Frontal cortex (tissue), 4 donors: Measurements from ENCODE around the gene CLDN1. TPM values are rescaled to one million over a fixed set of nuclear protein-coding genes. Genes with fewer than 3 reads are reported as not detected.
A peak's percentile ranks its signal among the peaks of the same experiment; 100 is the strongest.
"Not testable (repeated sequence)": the region's sequence is repeated elsewhere in the genome, so short reads cannot be mapped to it uniquely, and the experiment has no call there.

Source experiments
- DNase-seq, 2 donors: peaks; one replicate each; pipeline ENCODE4 v3.0.0; 2012; ENCODE audit warnings: low spot score in 2 of 2
- FAIRE-seq: peaks from 2 replicates; lab custom pipeline; 2012; peaks lifted over from hg19 to GRCh38; lab: Jason Lieb, UNC
- total RNA-seq: library from RNA; depleted of rRNA; stranded (reverse); fragments of >200 nt; gene quantifications from one replicate; pipeline ENCODE4 v1.2.3, GENCODE V29; 2014
- donor health status: control.
- donor health status: control.
- donor health status: control.

Gene CLDN1
- total RNA-seq, 1 donor from 2014 or later: 4.1 TPM

DNA sequence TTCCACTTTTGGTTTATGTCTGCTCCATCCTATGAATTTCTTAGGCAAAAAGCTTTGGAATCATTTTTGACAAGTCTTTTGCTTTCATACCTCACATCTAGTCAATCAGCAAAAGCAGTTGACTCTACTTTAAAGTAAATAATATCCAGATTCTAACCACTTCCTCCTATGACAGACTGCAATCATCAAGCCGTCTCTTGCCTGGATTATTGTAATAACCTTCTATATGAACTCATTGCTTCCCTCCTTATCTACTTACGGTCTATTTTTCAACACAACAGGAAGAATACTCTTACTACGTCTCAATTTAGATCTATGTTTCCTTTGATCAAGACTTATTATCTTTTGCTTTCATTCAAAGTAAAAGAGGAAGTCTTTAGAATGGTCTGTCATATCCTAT is 20.7 kb downstream of the CLDN1 start:
- FAIRE-seq (no peak), DNase-seq (no peak)

- FAIRE-seq (no peak), DNase-seq (no peak)
Observed at GRCh38 chr3:190299969-190300368, 22.3 kb downstream of the CLDN1 start.

GRCh38 chr3:190294030-190294429 is 28.2 kb downstream of the CLDN1 start:
- DNase-seq (no peak), FAIRE-seq (no peak)

DNA sequence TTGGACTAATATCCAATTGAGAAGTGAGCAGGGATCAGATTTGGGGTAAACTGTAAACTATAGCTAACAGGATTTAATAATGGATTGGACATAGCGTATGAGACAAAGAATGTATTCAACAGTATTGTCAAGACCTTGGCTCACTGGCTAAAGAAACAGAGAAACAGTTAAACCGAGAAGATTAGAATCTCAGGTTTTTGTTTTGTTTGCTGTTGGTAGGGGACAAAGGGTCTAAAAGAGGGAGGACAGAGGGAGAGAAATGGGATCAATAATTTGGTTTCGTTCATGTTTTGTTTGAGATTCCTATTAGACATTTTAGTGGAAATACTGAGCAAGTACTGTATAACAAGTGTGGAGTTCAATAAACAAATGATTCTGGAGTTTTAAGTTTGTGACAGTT is 28.6 kb downstream of the CLDN1 start:
- FAIRE-seq (no peak), DNase-seq (no peak)

- no peak for FAIRE-seq
Observed at GRCh38 chr3:190291994-190292584, 30.2 kb downstream of the CLDN1 start.

GRCh38 chr3:190289989-190290388 is 32.3 kb downstream of the CLDN1 start:
- DNase-seq (no peak), FAIRE-seq (no peak)

More at GRCh38 chr3:190291994-190292584, 30.2 kb downstream of the CLDN1 start:
- DNase-seq: no peak

DNA sequence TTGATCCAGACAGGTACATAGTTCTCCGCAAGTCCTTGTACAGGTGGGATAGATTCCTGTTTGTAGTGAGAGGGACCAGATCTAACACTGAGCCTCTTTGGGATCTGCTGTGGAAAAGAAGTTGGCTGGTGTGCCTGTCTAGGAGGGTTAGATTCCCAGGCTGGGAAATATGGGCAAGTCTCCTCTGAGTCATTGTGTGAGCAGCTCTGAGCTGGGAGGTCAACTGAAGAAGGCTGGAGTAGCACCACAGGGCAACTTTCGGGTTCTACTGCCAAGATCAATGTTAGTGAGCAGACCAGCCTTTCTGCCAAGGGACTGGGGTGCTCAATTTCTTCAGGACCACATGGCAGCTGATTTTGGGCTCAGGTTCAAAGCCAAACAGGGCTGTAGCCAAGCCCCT is 33.4 kb downstream of the CLDN1 start:
- FAIRE-seq (no peak), DNase-seq (no peak)

- FAIRE-seq: no peak
- DNase-seq: no peak
Observed at GRCh38 chr3:190286014-190286413, 36.2 kb downstream of the CLDN1 start.

DNA sequence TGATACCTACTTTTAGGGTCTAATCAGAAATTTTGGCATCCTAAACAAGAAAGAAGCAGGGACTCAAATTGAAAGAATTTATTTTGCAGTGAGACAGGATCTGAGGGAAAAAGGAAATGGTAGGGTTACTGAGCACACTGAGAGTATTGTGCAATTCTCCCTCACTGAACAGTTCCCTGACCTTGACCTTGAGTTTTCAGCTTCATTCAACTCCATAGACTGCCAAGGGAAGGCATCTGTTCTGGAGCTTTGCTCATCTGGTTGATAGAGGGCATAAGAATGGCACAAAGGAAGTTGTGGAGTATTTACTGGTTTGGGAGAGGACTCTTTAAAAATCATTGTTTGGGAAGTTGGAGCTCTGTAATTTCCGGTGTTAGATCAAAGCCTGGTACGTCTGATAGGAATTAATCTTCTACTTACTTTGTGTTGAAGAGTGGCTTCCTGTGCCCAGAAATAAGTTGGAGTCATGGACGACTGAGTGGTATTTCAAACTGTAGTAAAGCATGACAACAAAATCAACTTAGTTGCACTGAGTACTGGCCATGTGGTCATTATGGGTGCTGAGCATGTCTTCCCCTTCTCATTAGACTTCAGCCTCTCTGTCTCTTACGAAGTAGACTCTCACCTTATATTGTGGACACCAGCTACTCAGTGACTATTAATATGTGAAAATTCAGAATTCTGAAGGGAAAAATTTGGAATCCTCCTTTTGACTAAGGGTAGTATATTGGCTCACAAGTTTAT is 40.8 kb downstream of the CLDN1 start:
- no peak for DNase-seq
- no peak for FAIRE-seq

DNA sequence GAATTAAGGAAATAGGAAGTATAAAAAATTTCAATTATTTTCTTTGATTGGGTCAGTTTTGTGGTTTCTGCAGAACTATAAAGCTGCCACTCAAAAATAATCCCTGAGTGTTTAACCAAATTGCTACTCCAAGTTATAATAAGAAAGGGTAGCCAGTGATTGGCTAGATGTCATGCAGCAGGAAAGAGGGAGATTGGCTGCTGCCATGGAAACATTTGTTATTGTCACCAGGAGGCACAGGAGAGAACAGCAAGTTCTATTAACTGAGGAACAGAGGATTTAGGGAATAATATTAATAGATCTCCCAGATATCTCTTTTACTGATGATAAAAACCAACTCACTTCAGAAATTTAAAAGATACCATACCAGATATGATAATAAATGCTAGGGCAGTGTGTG is 42.6 kb downstream of the CLDN1 start:
- no peak for FAIRE-seq

GRCh38 chr3:190272747-190273146 is 49.5 kb downstream of the CLDN1 start:
- DNase-seq (no peak), FAIRE-seq (no peak)

More for the DNA sequence above, 42.6 kb downstream of the CLDN1 start:
- no peak for DNase-seq

GRCh38 chr3:190269101-190269500 is 53.1 kb downstream of the CLDN1 start:
- no peak for FAIRE-seq
- no peak for DNase-seq

- not testable (repeated sequence) for FAIRE-seq, DNase-seq
Observed at GRCh38 chr3:190267464-190267863, 54.8 kb downstream of the CLDN1 start.

DNA sequence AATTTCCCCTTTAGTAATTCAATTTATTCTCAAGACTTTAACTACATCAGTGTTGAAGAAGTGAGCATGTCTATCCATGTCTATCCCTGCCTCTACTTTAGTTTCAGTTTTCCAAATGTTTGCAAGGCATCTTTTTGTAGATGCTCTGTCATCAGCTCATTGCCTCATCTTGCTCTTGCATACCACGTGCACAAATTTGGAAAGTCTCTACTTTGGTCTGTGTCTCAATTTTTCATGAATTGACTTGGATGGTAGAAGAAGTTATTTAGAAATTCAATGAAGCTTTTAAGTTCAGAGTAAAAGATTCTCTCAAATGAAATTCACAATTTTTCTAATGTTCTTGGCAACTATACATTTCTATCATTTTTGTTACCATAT is 55.3 kb downstream of the CLDN1 start:
- DNase-seq (no peak), FAIRE-seq (no peak)

- DNase-seq (no peak), FAIRE-seq (no peak)
Observed at GRCh38 chr3:190266265-190266912, 55.9 kb downstream of the CLDN1 start.

DNA sequence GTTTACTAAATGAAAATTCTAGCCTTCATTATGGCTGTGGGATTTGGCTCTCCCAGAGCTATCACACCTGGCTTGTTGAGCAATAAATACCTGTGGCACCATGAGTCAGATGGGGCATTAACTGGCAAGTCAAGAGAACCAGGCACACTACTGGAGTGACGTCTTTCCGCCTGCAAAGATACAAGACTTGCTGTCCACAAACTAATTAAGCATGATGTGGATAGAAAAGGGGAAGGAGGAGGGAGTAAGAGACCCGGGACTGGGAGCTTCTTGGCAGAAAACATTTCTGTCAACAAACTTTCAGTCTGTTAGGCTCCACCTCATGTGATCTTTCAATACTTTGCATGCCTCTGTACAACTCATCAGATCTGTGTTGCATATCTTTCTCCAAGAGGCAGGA is 56.5 kb downstream of the CLDN1 start:
- DNase-seq: no peak
- no peak for FAIRE-seq

DNA sequence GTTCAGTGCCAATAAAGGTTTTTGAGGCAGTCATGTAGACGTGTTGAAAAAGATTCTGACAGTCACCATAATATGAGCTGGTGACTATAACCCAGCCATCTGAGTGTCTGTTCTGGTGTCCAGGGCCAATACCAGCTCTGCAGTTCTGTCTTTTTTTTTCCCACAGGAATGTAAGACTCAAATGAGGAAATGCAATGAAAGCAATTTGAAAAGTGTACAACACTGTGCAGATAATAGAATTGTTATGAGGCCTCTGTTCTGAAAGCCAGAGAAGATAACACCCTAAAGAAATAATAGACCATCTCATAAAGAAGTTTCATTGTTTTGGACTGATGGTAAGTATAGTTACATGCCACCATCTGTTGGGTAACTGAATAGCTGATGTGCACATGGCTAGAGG is 57.1 kb downstream of the CLDN1 start:
- no peak for FAIRE-seq

DNA sequence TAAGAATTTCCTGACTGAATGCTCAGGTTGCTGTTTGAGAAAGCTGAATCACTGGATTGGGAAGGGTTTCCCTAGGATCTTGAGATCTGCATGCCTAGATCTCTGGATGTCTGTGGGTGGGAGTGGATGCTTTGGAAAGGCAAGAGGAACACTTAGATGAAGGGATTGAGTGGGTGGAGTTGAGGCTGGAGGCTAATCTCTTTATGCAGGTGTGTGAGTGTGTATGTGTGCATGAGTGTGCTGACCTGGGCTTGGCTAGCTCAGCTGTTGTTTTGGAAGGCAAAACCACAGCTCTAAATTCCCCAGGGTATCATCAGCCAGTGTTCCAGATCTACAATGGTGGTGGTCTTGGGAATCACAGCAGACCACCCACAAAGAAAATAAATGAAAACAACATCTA is 60.5 kb downstream of the CLDN1 start:
- FAIRE-seq: no peak
- no peak for DNase-seq

More for the DNA sequence above, 57.1 kb downstream of the CLDN1 start:
- DNase-seq: no peak

DNA sequence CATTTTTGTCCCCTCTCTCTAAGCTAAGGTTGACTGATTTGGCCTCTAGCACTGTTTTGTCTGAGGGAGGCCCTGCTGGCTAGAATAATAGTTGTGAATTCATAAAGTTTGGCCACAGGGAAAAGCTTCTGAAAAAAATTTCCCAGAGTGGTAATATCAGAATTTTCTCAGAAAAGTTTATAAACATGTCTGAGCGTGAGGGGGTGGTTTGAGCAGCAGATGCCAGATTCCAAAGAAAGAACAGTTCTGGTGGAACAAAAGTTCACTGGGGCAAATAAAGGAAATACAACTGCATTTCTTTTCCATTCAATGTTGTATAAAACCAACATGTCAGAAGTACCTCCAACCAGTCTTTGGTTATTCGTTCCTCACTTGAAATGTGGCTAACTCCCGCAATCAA is 61.2 kb downstream of the CLDN1 start:
- FAIRE-seq: no peak
- DNase-seq: no peak

GRCh38 chr3:190260301-190260700 is 61.9 kb downstream of the CLDN1 start:
- no peak for DNase-seq
- no peak for FAIRE-seq

DNA sequence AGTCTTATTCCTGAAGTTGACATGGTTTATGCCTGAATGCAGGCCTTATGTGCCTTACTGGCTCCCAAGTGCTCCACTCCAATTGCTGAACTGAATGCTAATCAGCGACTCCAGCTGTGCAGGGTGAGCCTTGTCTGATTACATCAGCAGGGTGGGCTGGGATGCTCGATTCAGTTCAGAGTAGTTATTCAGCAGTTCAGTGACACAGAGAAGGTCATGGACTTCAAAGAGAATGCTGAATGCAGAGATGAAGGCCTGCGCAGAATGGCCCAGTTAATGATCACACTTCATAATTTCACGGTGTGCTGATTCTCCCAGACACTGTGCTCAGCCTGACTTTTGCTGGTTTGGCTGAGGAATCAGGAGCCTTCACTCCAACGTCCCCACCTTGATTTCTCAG is 63.6 kb downstream of the CLDN1 start:
- FAIRE-seq (no peak), DNase-seq (peak in 1 of 2 donors; percentile 11)
